WTC11 (cell line): Measurements from ENCODE around the gene CAMK2A.

ENCODE experiments used
- ELF4 ChIP-seq: sonication (generic); formaldehyde crosslinking; IDR thresholded peaks from 2 replicates; pipeline ENCODE4 v1.8.1; 2022; ENCODE audit warnings: low read depth, mild to moderate bottlenecking, moderate library complexity, missing genetic modification reagents
- FOXJ3 ChIP-seq: sonication (generic); formaldehyde crosslinking; IDR thresholded peaks from 2 replicates; pipeline ENCODE4 v1.9.0; 2021; ENCODE audit warnings: missing genetic modification reagents, mild to moderate bottlenecking, borderline replicate concordance
- FOXK1 ChIP-seq: sonication (generic); formaldehyde crosslinking; IDR thresholded peaks from 2 replicates; pipeline ENCODE4 v1.8.0; 2022; ENCODE audit warnings: mild to moderate bottlenecking, moderate library complexity, missing genetic modification reagents
- SP1 ChIP-seq: sonication (generic); formaldehyde crosslinking; conservative IDR thresholded peaks from 2 replicates; pipeline ENCODE4 v1.8.1; 2022; ENCODE audit warnings: missing genetic modification reagents
- TEAD4 ChIP-seq: sonication (generic); formaldehyde crosslinking; IDR thresholded peaks from 2 replicates; pipeline ENCODE4 v1.8.0; 2022; ENCODE audit warnings: mild to moderate bottlenecking, missing genetic modification reagents
- ZNF121 ChIP-seq: sonication (generic); formaldehyde crosslinking; IDR thresholded peaks from 2 replicates; pipeline ENCODE4 v1.8.0; 2023; ENCODE audit warnings: missing genetic modification reagents
- TF ChIP-seq, protein P1 (sequence below): fragments of 200-600 bp; IDR thresholded peaks from 2 replicates; pipeline ENCODE4 v1.8.0; 2022; ENCODE audit warnings: antibody characterized with exemption
- TF ChIP-seq, protein P2 (sequence below): sonication (generic); formaldehyde crosslinking; IDR thresholded peaks from 2 replicates; pipeline ENCODE4 v1.8.0; 2022; ENCODE audit warnings: mild to moderate bottlenecking, missing genetic modification reagents
- TF ChIP-seq, protein P3 (sequence below): sonication (generic); formaldehyde crosslinking; IDR thresholded peaks from 2 replicates; pipeline ENCODE4 v1.8.1; 2023; ENCODE audit warnings: mild to moderate bottlenecking, missing genetic modification reagents, moderate library complexity
- TF ChIP-seq, protein P4 (sequence below): sonication (generic); formaldehyde crosslinking; IDR thresholded peaks from 2 replicates; pipeline ENCODE4 v1.8.1; 2022; ENCODE audit warnings: low read depth, missing genetic modification reagents, borderline replicate concordance
- TF ChIP-seq, protein P5 (sequence below): sonication (generic); formaldehyde crosslinking; IDR thresholded peaks from 2 replicates; pipeline ENCODE4 v1.8.1; 2023; ENCODE audit warnings: mild to moderate bottlenecking, moderate library complexity, missing genetic modification reagents

DNA sequence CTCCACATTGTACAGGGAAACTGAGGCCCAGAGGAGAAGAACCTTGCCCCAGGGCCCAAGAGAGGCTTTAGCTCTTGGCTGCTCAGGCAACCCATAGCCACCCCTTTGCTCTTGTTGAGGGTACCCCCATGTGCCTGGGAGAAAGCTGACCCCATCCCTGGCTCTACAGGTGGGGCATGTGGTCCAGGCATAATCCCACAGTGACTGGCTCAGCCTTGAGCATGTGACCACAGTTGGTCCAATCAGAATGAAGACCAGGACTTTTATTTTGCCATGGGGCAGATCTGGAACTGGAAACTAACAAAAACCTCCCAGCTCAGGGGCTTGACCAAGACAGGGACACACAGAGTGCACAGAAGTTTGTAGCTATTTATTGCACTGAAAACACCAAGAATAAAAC, 70.4 kb downstream of the CAMK2A start:
- TF ChIP-seq, protein P1, sequence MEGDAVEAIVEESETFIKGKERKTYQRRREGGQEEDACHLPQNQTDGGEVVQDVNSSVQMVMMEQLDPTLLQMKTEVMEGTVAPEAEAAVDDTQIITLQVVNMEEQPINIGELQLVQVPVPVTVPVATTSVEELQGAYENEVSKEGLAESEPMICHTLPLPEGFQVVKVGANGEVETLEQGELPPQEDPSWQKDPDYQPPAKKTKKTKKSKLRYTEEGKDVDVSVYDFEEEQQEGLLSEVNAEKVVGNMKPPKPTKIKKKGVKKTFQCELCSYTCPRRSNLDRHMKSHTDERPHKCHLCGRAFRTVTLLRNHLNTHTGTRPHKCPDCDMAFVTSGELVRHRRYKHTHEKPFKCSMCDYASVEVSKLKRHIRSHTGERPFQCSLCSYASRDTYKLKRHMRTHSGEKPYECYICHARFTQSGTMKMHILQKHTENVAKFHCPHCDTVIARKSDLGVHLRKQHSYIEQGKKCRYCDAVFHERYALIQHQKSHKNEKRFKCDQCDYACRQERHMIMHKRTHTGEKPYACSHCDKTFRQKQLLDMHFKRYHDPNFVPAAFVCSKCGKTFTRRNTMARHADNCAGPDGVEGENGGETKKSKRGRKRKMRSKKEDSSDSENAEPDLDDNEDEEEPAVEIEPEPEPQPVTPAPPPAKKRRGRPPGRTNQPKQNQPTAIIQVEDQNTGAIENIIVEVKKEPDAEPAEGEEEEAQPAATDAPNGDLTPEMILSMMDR: no peak
- TF ChIP-seq SP1 (CRISPR knock-in tag) (no peak), FOXK1 (CRISPR knock-in tag) (no peak), ELF4 (CRISPR knock-in tag) (no peak), TEAD4 (no peak), ZNF121 (no peak), FOXJ3 (CRISPR knock-in tag) (no peak)
- TF ChIP-seq, protein P2, sequence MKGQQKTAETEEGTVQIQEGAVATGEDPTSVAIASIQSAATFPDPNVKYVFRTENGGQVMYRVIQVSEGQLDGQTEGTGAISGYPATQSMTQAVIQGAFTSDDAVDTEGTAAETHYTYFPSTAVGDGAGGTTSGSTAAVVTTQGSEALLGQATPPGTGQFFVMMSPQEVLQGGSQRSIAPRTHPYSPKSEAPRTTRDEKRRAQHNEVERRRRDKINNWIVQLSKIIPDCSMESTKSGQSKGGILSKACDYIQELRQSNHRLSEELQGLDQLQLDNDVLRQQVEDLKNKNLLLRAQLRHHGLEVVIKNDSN (CRISPR knock-in tag): peak; percentile 76
- TF ChIP-seq, protein P3, sequence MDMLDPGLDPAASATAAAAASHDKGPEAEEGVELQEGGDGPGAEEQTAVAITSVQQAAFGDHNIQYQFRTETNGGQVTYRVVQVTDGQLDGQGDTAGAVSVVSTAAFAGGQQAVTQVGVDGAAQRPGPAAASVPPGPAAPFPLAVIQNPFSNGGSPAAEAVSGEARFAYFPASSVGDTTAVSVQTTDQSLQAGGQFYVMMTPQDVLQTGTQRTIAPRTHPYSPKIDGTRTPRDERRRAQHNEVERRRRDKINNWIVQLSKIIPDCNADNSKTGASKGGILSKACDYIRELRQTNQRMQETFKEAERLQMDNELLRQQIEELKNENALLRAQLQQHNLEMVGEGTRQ (CRISPR knock-in tag): peak; percentile 84
- TF ChIP-seq, protein P4, sequence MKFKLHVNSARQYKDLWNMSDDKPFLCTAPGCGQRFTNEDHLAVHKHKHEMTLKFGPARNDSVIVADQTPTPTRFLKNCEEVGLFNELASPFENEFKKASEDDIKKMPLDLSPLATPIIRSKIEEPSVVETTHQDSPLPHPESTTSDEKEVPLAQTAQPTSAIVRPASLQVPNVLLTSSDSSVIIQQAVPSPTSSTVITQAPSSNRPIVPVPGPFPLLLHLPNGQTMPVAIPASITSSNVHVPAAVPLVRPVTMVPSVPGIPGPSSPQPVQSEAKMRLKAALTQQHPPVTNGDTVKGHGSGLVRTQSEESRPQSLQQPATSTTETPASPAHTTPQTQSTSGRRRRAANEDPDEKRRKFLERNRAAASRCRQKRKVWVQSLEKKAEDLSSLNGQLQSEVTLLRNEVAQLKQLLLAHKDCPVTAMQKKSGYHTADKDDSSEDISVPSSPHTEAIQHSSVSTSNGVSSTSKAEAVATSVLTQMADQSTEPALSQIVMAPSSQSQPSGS (CRISPR knock-in tag): no peak
- TF ChIP-seq, protein P5, sequence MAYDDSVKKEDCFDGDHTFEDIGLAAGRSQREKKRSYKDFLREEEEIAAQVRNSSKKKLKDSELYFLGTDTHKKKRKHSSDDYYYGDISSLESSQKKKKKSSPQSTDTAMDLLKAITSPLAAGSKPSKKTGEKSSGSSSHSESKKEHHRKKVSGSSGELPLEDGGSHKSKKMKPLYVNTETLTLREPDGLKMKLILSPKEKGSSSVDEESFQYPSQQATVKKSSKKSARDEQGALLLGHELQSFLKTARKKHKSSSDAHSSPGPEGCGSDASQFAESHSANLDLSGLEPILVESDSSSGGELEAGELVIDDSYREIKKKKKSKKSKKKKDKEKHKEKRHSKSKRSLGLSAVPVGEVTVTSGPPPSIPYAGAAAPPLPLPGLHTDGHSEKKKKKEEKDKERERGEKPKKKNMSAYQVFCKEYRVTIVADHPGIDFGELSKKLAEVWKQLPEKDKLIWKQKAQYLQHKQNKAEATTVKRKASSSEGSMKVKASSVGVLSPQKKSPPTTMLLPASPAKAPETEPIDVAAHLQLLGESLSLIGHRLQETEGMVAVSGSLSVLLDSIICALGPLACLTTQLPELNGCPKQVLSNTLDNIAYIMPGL: no peak
